Neuron (in vitro differentiated cells): ENCODE results near the gene ZNF350.
"Not testable (repeated sequence)": the region's sequence is repeated elsewhere in the genome, so short reads cannot be mapped to it uniquely, and the experiment has no call there.

Experiments
- H2AFZ ChIP-seq: one replicate; pipeline ENCODE4 v1.6.1; 2013; ENCODE audit warnings: low read depth, mild to moderate bottlenecking, inconsistent platforms, low read length, moderate library complexity
- H3K27me3 ChIP-seq: one replicate; pipeline ENCODE4 v1.6.1; 2013; ENCODE audit warnings: low read length; ENCODE audit not compliant: insufficient read depth
- H3K36me3 ChIP-seq: one replicate; pipeline ENCODE4 v1.6.1; 2013; ENCODE audit warnings: low read length; ENCODE audit not compliant: insufficient read depth
- H3K4me1 ChIP-seq: one replicate; pipeline ENCODE4 v1.6.1; 2013; ENCODE audit warnings: low read length; ENCODE audit not compliant: insufficient read depth
- H3K4me3 ChIP-seq: 2 replicates; pipeline ENCODE4 v1.5.1; 2013; ENCODE audit warnings: mild to moderate bottlenecking, low read length, moderate library complexity
- H3K9me3 ChIP-seq: one replicate; pipeline ENCODE4 v1.6.1; 2013; ENCODE audit warnings: low read length

The ZNF350 gene

GRCh38 chr19:51994048-51994644, 7.5 kb upstream of the ZNF350 start:
- H3K36me3 ChIP-seq: peaks cover 61% of the 10 kb centered on the region
- H2AFZ ChIP-seq: no peak overlapping the region
- H3K4me1 ChIP-seq: no peaks in the 10 kb centered on the region
- H3K27me3 ChIP-seq: no peaks in the 10 kb centered on the region
- H3K9me3 ChIP-seq: peaks cover 57% of the 10 kb centered on the region
- H3K4me3 ChIP-seq: no peak overlapping the region

DNA sequence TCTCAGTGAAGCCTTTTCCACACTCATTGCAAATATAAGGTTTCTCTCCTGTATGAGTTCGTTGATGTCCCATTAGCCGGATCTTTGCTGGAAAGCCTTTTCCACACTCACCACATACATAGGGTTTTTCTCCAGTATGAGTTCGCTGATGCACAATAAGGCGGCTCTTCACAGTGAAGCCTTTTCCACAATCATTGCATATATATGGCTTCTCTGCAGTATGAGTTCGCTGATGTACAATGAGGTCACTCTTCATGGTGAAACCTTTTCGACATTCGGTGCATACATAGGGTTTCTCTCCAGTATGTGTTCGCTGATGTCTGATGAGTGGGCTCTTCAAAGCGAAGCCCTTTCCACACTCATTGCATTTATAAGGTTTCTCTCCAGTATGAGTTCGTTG, 6.8 kb upstream of the ZNF350 start:
- Histone ChIP-seq H2AFZ (no peak overlapping the region), H3K4me3 (no peak overlapping the region), H3K9me3 (peaks cover 58% of the 10 kb centered on the region), H3K36me3 (peaks cover 55% of the 10 kb centered on the region), H3K27me3 (no peaks in the 10 kb centered on the region), H3K4me1 (no peaks in the 10 kb centered on the region)

- H3K4me1 ChIP-seq: peaks cover 6% of the 10 kb centered on the region
- H3K4me3 ChIP-seq: no peak overlapping the region
- H3K36me3 ChIP-seq: peaks cover 4% of the 10 kb centered on the region
- H2AFZ ChIP-seq: no peak overlapping the region
- no peaks in the 10 kb centered on the region for H3K27me3 ChIP-seq
- peaks cover 26% of the 10 kb centered on the region for H3K9me3 ChIP-seq
Measured at GRCh38 chr19:51983361-51983760, 3.3 kb downstream of the ZNF350 start.

GRCh38 chr19:51980926-51981325, 5.7 kb downstream of the ZNF350 start:
- H3K36me3 ChIP-seq, H2AFZ ChIP-seq, H3K4me3 ChIP-seq, H3K27me3 ChIP-seq, H3K4me1 ChIP-seq: not testable (repeated sequence)
- peaks cover 33% of the 10 kb centered on the region for H3K9me3 ChIP-seq

DNA sequence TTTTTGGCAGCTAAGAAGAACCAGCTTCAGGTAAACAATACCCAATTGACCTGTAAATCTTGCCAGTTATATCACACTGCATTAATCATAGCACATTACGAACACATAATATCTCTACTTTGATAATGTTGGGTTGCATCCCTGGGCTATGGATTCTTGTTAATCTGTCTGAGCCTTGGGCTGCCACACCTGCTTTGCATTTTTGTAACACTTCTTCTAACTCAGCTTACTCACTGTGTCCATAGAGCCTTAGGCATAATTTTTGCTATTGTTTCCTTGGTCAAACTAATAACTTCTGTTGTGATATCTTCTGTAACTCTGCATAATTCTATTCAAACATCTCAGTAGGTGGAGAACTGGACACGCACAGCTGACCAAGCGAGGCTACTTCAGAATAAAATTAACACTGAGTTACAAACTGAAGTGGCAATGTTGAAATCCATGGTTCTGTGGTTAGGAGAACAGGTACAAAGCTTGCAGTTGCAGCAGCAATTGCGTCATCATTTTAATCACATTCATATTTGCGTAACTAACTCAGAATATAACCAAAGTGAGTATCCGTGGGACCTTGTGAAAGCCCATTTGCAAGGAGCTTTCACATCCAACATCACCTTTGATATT, 6.4 kb downstream of the ZNF350 start:
- Histone ChIP-seq H3K27me3 (no peaks in the 10 kb centered on the region), H3K4me3 (no peak overlapping the region), H3K9me3 (peaks cover 30% of the 10 kb centered on the region), H2AFZ (no peak overlapping the region), H3K36me3 (peaks cover 4% of the 10 kb centered on the region), H3K4me1 (no peaks in the 10 kb centered on the region)

DNA sequence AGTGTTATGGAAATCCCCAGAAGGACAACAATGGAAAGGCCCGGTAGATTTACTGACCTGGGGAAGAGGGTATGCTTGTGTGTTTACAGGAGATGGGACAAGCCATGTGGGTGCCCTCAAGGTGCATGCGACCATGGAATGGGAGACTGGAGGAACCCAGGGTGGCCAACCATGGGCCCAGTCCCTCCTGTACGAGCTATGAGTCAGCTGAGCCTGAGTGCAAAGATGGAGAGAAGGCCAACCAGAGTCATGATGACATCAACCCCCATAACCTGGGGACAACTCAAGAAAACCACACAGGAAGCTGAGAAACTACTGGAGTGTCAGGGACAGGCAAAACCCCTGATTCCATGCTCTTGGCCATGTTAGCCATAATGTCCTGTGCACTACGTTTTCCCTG, 7.8 kb downstream of the ZNF350 start:
- Histone ChIP-seq H3K9me3 (peaks cover 41% of the 10 kb centered on the region), H2AFZ (no peak overlapping the region)

DNA sequence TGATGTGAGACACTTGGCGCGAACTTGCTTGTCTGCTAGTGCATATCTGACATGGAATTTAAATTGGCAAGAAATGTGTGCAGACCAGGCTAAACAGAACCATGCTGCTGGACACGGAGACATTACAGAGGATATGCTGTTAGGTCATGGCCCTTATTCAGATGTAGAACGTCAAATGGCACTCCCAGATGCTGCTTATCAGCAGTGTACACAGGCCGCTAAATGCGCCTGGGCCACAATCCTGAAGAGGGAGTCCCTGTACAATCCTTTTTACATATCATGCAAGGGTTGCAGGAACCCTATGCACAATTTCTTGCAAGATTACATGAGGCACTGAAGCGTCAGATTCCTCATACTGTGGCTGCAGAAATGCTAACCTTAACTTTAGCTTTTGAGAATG, 9.3 kb downstream of the ZNF350 start:
- Histone ChIP-seq H3K4me3 (no peak overlapping the region), H3K27me3 (no peaks in the 10 kb centered on the region), H3K9me3 (peaks cover 50% of the 10 kb centered on the region), H3K4me1 (no peaks in the 10 kb centered on the region), H3K36me3 (peaks cover 27% of the 10 kb centered on the region), H2AFZ (no peak overlapping the region)

More for the DNA sequence above, 7.8 kb downstream of the ZNF350 start:
- no peak overlapping the region for H3K4me3 ChIP-seq
- H3K27me3 ChIP-seq: no peaks in the 10 kb centered on the region
- no peaks in the 10 kb centered on the region for H3K4me1 ChIP-seq
- peaks cover 12% of the 10 kb centered on the region for H3K36me3 ChIP-seq

DNA sequence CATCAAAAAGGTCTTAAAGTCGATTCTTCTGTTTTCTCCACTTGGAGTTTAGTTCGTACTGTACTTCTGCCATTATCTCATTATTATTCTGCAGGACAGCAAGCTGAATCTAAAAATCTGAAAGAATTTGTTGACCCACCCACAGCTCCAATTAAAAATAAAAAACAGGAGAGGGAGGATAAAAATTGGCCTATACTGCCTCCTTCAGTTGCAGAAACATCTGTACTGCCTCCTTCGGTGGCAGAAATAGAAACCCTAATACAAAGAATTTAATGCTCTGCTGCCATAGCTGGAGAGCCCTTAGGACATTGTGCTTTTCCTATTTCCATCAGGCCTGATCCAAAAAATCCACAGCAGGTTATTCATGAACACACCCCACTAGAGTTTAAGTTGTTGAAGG, 9.8 kb downstream of the ZNF350 start:
- Histone ChIP-seq H3K9me3 (peaks cover 52% of the 10 kb centered on the region), H3K27me3 (no peaks in the 10 kb centered on the region), H3K4me1 (no peaks in the 10 kb centered on the region), H3K4me3 (no peak overlapping the region), H3K36me3 (peaks cover 31% of the 10 kb centered on the region), H2AFZ (no peak overlapping the region)

DNA sequence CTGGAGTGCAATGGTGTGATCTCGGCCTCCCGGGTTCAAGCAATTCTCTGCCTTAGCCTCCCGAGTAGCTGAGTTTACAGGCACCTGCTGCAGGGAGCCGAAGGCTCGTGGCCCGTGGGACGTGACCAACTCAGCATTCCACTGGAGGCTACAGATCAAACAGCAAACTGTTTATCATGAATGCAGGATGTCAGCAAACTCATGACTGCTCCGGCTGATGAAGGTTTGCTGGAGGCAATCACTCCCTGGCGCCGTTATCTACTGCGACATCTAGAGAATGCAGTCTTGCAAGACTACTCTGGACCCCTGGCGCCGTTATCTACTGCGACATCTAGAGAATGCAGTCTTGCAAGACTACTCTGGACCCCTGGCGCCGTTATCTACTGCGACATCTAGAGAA, 10.9 kb downstream of the ZNF350 start:
- Histone ChIP-seq H3K9me3 (peaks cover 60% of the 10 kb centered on the region), H3K36me3 (peaks cover 41% of the 10 kb centered on the region)
- H2AFZ ChIP-seq, H3K4me1 ChIP-seq, H3K4me3 ChIP-seq, H3K27me3 ChIP-seq: not testable (repeated sequence)

GRCh38 chr19:51971624-51972023, 15.0 kb downstream of the ZNF350 start:
- no peak overlapping the region for H3K4me3 ChIP-seq

DNA sequence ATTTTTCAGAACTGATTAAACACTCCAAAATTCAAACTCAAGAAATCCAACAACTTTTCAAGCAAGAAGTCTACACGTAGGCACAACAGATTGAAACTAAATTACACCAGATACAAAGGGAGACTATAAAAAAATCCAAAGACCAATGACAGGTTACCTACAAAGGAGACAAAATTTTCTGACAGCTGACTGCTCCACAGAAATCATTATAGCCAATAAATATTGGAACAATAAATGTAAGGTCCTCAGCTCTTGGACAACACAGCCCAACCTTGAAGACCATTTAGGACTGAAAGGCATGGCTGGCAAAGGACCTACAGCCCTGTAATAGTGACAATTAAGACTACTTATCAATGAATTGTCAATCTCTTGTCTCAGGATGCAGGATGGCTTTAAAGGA, 15.9 kb downstream of the ZNF350 start:
- Histone ChIP-seq H3K36me3 (peaks cover 74% of the 10 kb centered on the region), H3K27me3 (no peaks in the 10 kb centered on the region), H3K4me3 (no peak overlapping the region), H3K4me1 (no peaks in the 10 kb centered on the region), H2AFZ (no peak overlapping the region), H3K9me3 (peaks cover 69% of the 10 kb centered on the region)

More at GRCh38 chr19:51971624-51972023, 15.0 kb downstream of the ZNF350 start:
- H3K4me1 ChIP-seq: no peaks in the 10 kb centered on the region
- H3K27me3 ChIP-seq: no peaks in the 10 kb centered on the region
- no peak overlapping the region for H2AFZ ChIP-seq
- H3K9me3 ChIP-seq: peaks cover 67% of the 10 kb centered on the region
- H3K36me3 ChIP-seq: peaks cover 65% of the 10 kb centered on the region

GRCh38 chr19:51965583-51965982, 21.1 kb downstream of the ZNF350 start:
- Histone ChIP-seq H3K4me1 (no peaks in the 10 kb centered on the region), H3K27me3 (no peaks in the 10 kb centered on the region), H3K36me3 (peaks cover 58% of the 10 kb centered on the region), H3K9me3 (peaks cover 51% of the 10 kb centered on the region), H3K4me3 (no peak overlapping the region), H2AFZ (no peak overlapping the region)

- H2AFZ ChIP-seq, H3K27me3 ChIP-seq, H3K4me1 ChIP-seq, H3K4me3 ChIP-seq: not testable (repeated sequence)
- peaks cover 23% of the 10 kb centered on the region for H3K36me3 ChIP-seq
- peaks cover 18% of the 10 kb centered on the region for H3K9me3 ChIP-seq
Measured at GRCh38 chr19:51960621-51961233, 25.9 kb downstream of the ZNF350 start.
